ENCODE results near the gene LY86. TPM values are rescaled to one million over a fixed set of nuclear protein-coding genes. Genes with fewer than 3 reads are reported as not detected.

Gene LY86
- total and polyA plus RNA-seq, 2 donors (not counting 3 experiments of a cell fraction or from before 2014, with no cell fraction given) = not detected

- dilution Hi-C loops (cut with MboI; ENCODE audit: extremely low pct_ligation_motif_present, low sequenced_read_pairs) = no loop called here
- TF ChIP-seq POLR2A (IDR thresholded peaks at IDR 0.05; ENCODE audit: low read depth, low read length) (no peak), MYC (IDR thresholded peaks at IDR 0.05; ENCODE audit: low read depth, low read length) (no peak), EZH2 (IDR thresholded peaks at IDR 0.05; ENCODE audit: borderline replicate concordance, low read depth, low read length, severe bottlenecking) (no peak), POLR2AphosphoS5 (IDR thresholded peaks at IDR 0.05; ENCODE audit: insufficient read depth, low read depth, low read length) (no peak)
- TF ChIP-seq, protein P1, sequence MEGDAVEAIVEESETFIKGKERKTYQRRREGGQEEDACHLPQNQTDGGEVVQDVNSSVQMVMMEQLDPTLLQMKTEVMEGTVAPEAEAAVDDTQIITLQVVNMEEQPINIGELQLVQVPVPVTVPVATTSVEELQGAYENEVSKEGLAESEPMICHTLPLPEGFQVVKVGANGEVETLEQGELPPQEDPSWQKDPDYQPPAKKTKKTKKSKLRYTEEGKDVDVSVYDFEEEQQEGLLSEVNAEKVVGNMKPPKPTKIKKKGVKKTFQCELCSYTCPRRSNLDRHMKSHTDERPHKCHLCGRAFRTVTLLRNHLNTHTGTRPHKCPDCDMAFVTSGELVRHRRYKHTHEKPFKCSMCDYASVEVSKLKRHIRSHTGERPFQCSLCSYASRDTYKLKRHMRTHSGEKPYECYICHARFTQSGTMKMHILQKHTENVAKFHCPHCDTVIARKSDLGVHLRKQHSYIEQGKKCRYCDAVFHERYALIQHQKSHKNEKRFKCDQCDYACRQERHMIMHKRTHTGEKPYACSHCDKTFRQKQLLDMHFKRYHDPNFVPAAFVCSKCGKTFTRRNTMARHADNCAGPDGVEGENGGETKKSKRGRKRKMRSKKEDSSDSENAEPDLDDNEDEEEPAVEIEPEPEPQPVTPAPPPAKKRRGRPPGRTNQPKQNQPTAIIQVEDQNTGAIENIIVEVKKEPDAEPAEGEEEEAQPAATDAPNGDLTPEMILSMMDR (IDR thresholded peaks at IDR 0.05; ENCODE audit: extremely low read depth in 1 of 2, insufficient read depth in 1 of 2, low read depth in 1 of 2, low read length in 2 of 2) = no peak
- DNase-seq (ENCODE audit: low read depth, low spot score) = no peak
- no peak for FAIRE-seq
- intact Hi-C loops (cut with micrococcal nuclease) = no loop called here
- no peaks in the 10 kb centered on the region for H3K9me3 ChIP-seq (replicated peaks; ENCODE audit: control insufficient read depth, insufficient read depth, low read length)
- H3K9ac ChIP-seq (replicated peaks; ENCODE audit: extremely low read depth, insufficient read depth, low read length) = no peak overlapping the region
- ChIA-PET CTCF (no interaction called here), POLR2A (no interaction called here)
- H3K27me3 ChIP-seq (ENCODE audit: control insufficient read depth in 2 of 2, insufficient read depth in 2 of 2, low read length in 2 of 2) = no peaks in the 10 kb centered on the region
- H3K9me1 ChIP-seq (replicated peaks; ENCODE audit: control insufficient read depth, extremely low read depth, insufficient read depth, low read length) = no peaks in the 10 kb centered on the region
- H2AFZ ChIP-seq (ENCODE audit: low read depth, low read length) = no peak overlapping the region
- H3K79me2 ChIP-seq (ENCODE audit: control insufficient read depth, insufficient read depth, low read length) = no peaks in the 10 kb centered on the region
- no peak overlapping the region for H3K27ac ChIP-seq (ENCODE audit: insufficient read depth, low read depth, low read length)
- no peaks in the 10 kb centered on the region for H4K20me1 ChIP-seq (replicated peaks; ENCODE audit: control insufficient read depth, extremely low read depth, insufficient read depth, low read length)
- no peak overlapping the region for H3K4me2 ChIP-seq (ENCODE audit: insufficient read depth, low read length)
- H3K36me3 ChIP-seq (ENCODE audit: control insufficient read depth in 2 of 2, extremely low read depth in 1 of 2, insufficient read depth in 2 of 2, low read length in 2 of 2) = no peaks in the 10 kb centered on the region
- no peak overlapping the region for H3K4me3 ChIP-seq (replicated peaks in 1 of 3; ENCODE audit: insufficient read depth in 1 of 3, low read depth in 1 of 3, low read length in 3 of 3)
- no peaks in the 10 kb centered on the region for H3K4me1 ChIP-seq (ENCODE audit: control insufficient read depth, extremely low read depth, insufficient read depth, low read length)
- BruUV-seq (replicated peaks) = no TSS peak
Observed at GRCh38 chr6:6639572-6639971, 51.1 kb downstream of the LY86 start.

DNA sequence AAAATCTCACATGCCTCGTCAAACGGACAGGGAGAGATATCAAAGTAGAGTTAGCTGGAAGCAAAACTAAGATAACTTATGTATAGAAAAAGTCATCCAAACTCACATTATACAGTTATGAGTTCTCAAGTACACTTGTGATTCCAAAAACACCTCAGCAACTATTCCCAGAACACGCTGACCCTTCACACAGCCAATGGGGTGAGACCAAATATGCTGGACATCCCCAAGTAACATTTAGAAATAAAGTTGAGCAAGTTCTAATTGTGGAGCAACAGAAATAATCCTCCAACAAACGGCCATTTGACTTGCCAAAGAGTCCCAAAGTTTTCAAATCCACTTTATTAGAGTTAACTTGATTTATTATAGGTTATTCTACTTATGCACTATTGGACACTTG lies 52.4 kb downstream of the LY86 start:
- dilution Hi-C loops (cut with MboI; ENCODE audit: extremely low pct_ligation_motif_present, low sequenced_read_pairs) = no loop called here
- CTCF ChIA-PET = no interaction called here

More for the DNA sequence above, 52.4 kb downstream of the LY86 start:
- DNase-seq (ENCODE audit: low read depth, low spot score) (no peak), FAIRE-seq (no peak)
- H4K20me1 ChIP-seq (replicated peaks; ENCODE audit: control insufficient read depth, extremely low read depth, insufficient read depth, low read length) = no peaks in the 10 kb centered on the region
- H3K27me3 ChIP-seq (ENCODE audit: control insufficient read depth in 2 of 2, insufficient read depth in 2 of 2, low read length in 2 of 2) = no peaks in the 10 kb centered on the region
- POLR2A ChIA-PET = no interaction called here
- no peak overlapping the region for H2AFZ ChIP-seq (ENCODE audit: low read depth, low read length)
- H3K4me3 ChIP-seq (replicated peaks in 1 of 3; ENCODE audit: insufficient read depth in 1 of 3, low read depth in 1 of 3, low read length in 3 of 3) = no peak overlapping the region
- intact Hi-C loops (cut with micrococcal nuclease) = no loop called here
- no peak overlapping the region for H3K4me2 ChIP-seq (ENCODE audit: insufficient read depth, low read length)
- H3K4me1 ChIP-seq (ENCODE audit: control insufficient read depth, extremely low read depth, insufficient read depth, low read length) = no peaks in the 10 kb centered on the region
- H3K9me1 ChIP-seq (replicated peaks; ENCODE audit: control insufficient read depth, extremely low read depth, insufficient read depth, low read length) = no peaks in the 10 kb centered on the region
- TF ChIP-seq JUN (IDR thresholded peaks at IDR 0.05; ENCODE audit: borderline replicate concordance, insufficient read depth, insufficient read length, low read depth) (no peak), FOS (IDR thresholded peaks at IDR 0.05; ENCODE audit: borderline replicate concordance, insufficient read depth, low read length) (no peak)
- H3K36me3 ChIP-seq (ENCODE audit: control insufficient read depth in 2 of 2, extremely low read depth in 1 of 2, insufficient read depth in 2 of 2, low read length in 2 of 2) = no peaks in the 10 kb centered on the region
- BruUV-seq (replicated peaks) = no TSS peak
- H3K9me3 ChIP-seq (replicated peaks; ENCODE audit: control insufficient read depth, insufficient read depth, low read length) = no peaks in the 10 kb centered on the region
- H3K9ac ChIP-seq (replicated peaks; ENCODE audit: extremely low read depth, insufficient read depth, low read length) = no peak overlapping the region
- no peaks in the 10 kb centered on the region for H3K79me2 ChIP-seq (ENCODE audit: control insufficient read depth, insufficient read depth, low read length)
- no peak overlapping the region for H3K27ac ChIP-seq (ENCODE audit: insufficient read depth, low read depth, low read length)
